GM18951 (cell line): ENCODE measurements around the gene GIN1.

ENCODE experiments used
- POLR2A ChIP-seq: IDR thresholded peaks from 4 replicates; pipeline ENCODE4 v1.6.1; 2011; ENCODE audit warnings: mild to moderate bottlenecking; ENCODE audit not compliant: insufficient read length, insufficient read depth; ENCODE audit errors: extremely low read depth
- in situ Hi-C: fragments of 300-500 bp; cut with MboI; formaldehyde crosslinking; loops from one replicate; pipeline ENCODE4 v1.12.0; 2022; ENCODE audit warnings: low sequenced_read_pairs, mixed read lengths, inconsistent platforms; ENCODE audit not compliant: unreplicated experiment

The GIN1 gene

GRCh38 chr5:103126557-103126956 lies 6.6 kb upstream of the GIN1 start:
- TF ChIP-seq POLR2A = no peak
- in situ Hi-C loops = loop anchor here (25.0 kb wide), 2 partner anchors 364 to 539 kb away; partner anchors contain the start of gene PAM

GRCh38 chr5:103122242-103122641 lies 2.3 kb upstream of the GIN1 start:
- in situ Hi-C loops = no loop called here
- TF ChIP-seq POLR2A = no peak

- in situ Hi-C loops = no loop called here
- no peak for TF ChIP-seq POLR2A
These were observed 766 bp upstream of the GIN1 start for GRCh38 chr5:103120607-103121200.

- in situ Hi-C loops = no loop called here
- TF ChIP-seq POLR2A = no peak
These were observed 721 bp downstream of the GIN1 start for GRCh38 chr5:103119070-103119764.

- no peak for TF ChIP-seq POLR2A
These were observed 2.4 kb downstream of the GIN1 start for GRCh38 chr5:103117471-103117991.

GRCh38 chr5:103114440-103114839 lies 5.5 kb downstream of the GIN1 start:
- TF ChIP-seq POLR2A = no peak
- in situ Hi-C loops = no loop called here

More at GRCh38 chr5:103117471-103117991, 2.4 kb downstream of the GIN1 start:
- in situ Hi-C loops = no loop called here

GRCh38 chr5:103112910-103113309 lies 7.0 kb downstream of the GIN1 start:
- in situ Hi-C loops = no loop called here
- TF ChIP-seq POLR2A = no peak

- no peak for TF ChIP-seq POLR2A
- in situ Hi-C loops = no loop called here
These were observed 8.5 kb downstream of the GIN1 start for GRCh38 chr5:103111468-103111867.

GRCh38 chr5:103110403-103110802 lies 9.5 kb downstream of the GIN1 start:
- no peak for TF ChIP-seq POLR2A
- in situ Hi-C loops = no loop called here

- in situ Hi-C loops = no loop called here
- TF ChIP-seq POLR2A = no peak
These were observed 10.7 kb downstream of the GIN1 start for GRCh38 chr5:103109277-103109676.

GRCh38 chr5:103108086-103108485 lies 11.9 kb downstream of the GIN1 start:
- in situ Hi-C loops = no loop called here
- TF ChIP-seq POLR2A = no peak

GRCh38 chr5:103102234-103102633 lies 17.7 kb downstream of the GIN1 start:
- TF ChIP-seq POLR2A = no peak
- in situ Hi-C loops = no loop called here

GRCh38 chr5:103101079-103101750 lies 18.7 kb downstream of the GIN1 start:
- in situ Hi-C loops = no loop called here
- no peak for TF ChIP-seq POLR2A

- in situ Hi-C loops = no loop called here
- no peak for TF ChIP-seq POLR2A
These were observed 20.9 kb downstream of the GIN1 start for GRCh38 chr5:103098993-103099392.

- in situ Hi-C loops = no loop called here
- TF ChIP-seq POLR2A = no peak
These were observed 25.2 kb downstream of the GIN1 start for GRCh38 chr5:103094737-103095136.
